H1 (cell line): ENCODE measurements around the gene SIRT5. TPM values are rescaled to one million over a fixed set of nuclear protein-coding genes. Genes with fewer than 3 reads are reported as not detected.

ENCODE experiments used
- CTCF ChIA-PET: fragments of 300-600 bp; sonication (Branson Sonifier 250); formaldehyde crosslinking; loops from one replicate; lab custom pipeline; 2021; ENCODE audit not compliant: partially characterized antibody; lab: Charles Lee
- POLR2A ChIA-PET: fragments of 300-600 bp; sonication (Branson Sonifier 250); formaldehyde crosslinking; loops from one replicate; lab custom pipeline; 2021; ENCODE audit warnings: inconsistent platforms; ENCODE audit not compliant: partially characterized antibody; lab: Charles Lee
- DNase-seq, 2 experiments: peaks; one replicate each; pipeline versions ENCODE4 v3.0.0 to v3.0.0-alpha.2; 2010 to 2022; ENCODE audit warnings: low spot score in 2 of 2, low read depth in 1 of 2, mixed read lengths in 1 of 2
- FAIRE-seq: peaks from 2 replicates; lab custom pipeline; 2011; peaks lifted over from hg19 to GRCh38; lab: Jason Lieb, UNC
- H2AFZ ChIP-seq: 2 replicates; pipeline ENCODE4 v1.8.1; 2012; ENCODE audit warnings: low read length, inconsistent platforms
- H2AK5ac ChIP-seq: 2 replicates; pipeline ENCODE4 v1.6.1; 2013; ENCODE audit warnings: low read depth, low read length
- H2BK120ac ChIP-seq: replicated peaks from 2 replicates; pipeline ENCODE3; 2013; ENCODE audit warnings: low read depth, low read length, inconsistent platforms
- H2BK12ac ChIP-seq: 2 replicates; pipeline ENCODE4 v1.6.1; 2013; ENCODE audit warnings: low read depth, low read length
- H2BK15ac ChIP-seq: 2 replicates; pipeline ENCODE4 v1.6.1; 2013; ENCODE audit warnings: low read length
- H2BK20ac ChIP-seq: 2 replicates; pipeline ENCODE4 v1.6.1; 2013; ENCODE audit warnings: low read length
- H2BK5ac ChIP-seq: 2 replicates; pipeline ENCODE4 v1.6.1; 2013; ENCODE audit warnings: low read depth, low read length
- H3K14ac ChIP-seq: 2 replicates; pipeline ENCODE4 v1.6.1; 2013; ENCODE audit warnings: inconsistent platforms; ENCODE audit not compliant: insufficient read length
- H3K18ac ChIP-seq: 2 replicates; pipeline ENCODE4 v1.6.1; 2013; ENCODE audit warnings: low read length; ENCODE audit errors: extremely low read depth
- H3K23ac ChIP-seq: 2 replicates; pipeline ENCODE4 v1.6.1; 2013; ENCODE audit warnings: inconsistent platforms; ENCODE audit not compliant: insufficient read length
- H3K23me2 ChIP-seq: 2 replicates; pipeline ENCODE4 v1.6.1; 2013; ENCODE audit warnings: low read depth, low read length
- H3K27ac ChIP-seq: 2 replicates; pipeline ENCODE4 v1.6.1; 2011; ENCODE audit warnings: low read depth, low read length, inconsistent platforms
- H3K27me3 ChIP-seq, 4 experiments: replicated peaks in 1 of 4; 1 replicate in 1 of 4; 2 replicates in 3 of 4; pipeline versions ENCODE4 v1.6.1 to v1.8.1; 2011 to 2013; ENCODE audit warnings: low read length in 3 of 4, mild to moderate bottlenecking in 3 of 4, inconsistent platforms in 2 of 4, mixed read lengths in 2 of 4, moderate library complexity in 1 of 4; ENCODE audit not compliant: control insufficient read depth in 3 of 4, insufficient read depth in 3 of 4; ENCODE audit errors: extremely low read depth in 1 of 4
- H3K36me3 ChIP-seq, 4 experiments: 2 replicates each; pipeline versions ENCODE4 v1.6.1 to v1.8.1; 2011 to 2013; ENCODE audit warnings: mild to moderate bottlenecking in 4 of 4, low read length in 3 of 4, moderate library complexity in 2 of 4, control low read depth in 1 of 4, inconsistent platforms in 1 of 4; ENCODE audit not compliant: insufficient read depth in 4 of 4, control insufficient read depth in 2 of 4
- H3K4ac ChIP-seq: replicated peaks from 2 replicates; pipeline ENCODE3; 2013; ENCODE audit warnings: low read length, low read depth, mixed read lengths, inconsistent platforms; ENCODE audit not compliant: insufficient read length
- H3K4me1 ChIP-seq, 4 experiments: replicated peaks in 1 of 4; 1 replicate in 1 of 4; 2 replicates in 3 of 4; pipeline versions ENCODE4 v1.6.1 to v1.8.1; 2011 to 2013; ENCODE audit warnings: low read length in 3 of 4, inconsistent platforms in 2 of 4, mixed read lengths in 1 of 4; ENCODE audit not compliant: insufficient read depth in 4 of 4, control insufficient read depth in 3 of 4
- H3K4me2 ChIP-seq, 2 experiments: 2 replicates each; pipeline versions ENCODE4 v1.6.1 to v1.8.1; 2011 to 2013; ENCODE audit warnings: low read depth in 2 of 2, low read length in 2 of 2, control low read depth in 1 of 2, inconsistent platforms in 1 of 2, mild to moderate bottlenecking in 1 of 2; ENCODE audit not compliant: insufficient read depth in 1 of 2
- H3K4me3 ChIP-seq, 4 experiments: fragments of 200-600, 300-600 bp in 1 of 4; sonication (generic), shearing (Covaris generic), sonication (Bioruptor Twin) in 1 of 4; 2 replicates each; pipeline versions ENCODE4 v1.5.1 to v1.8.1; 2011 to 2016; ENCODE audit warnings: low read length in 4 of 4, low read depth in 3 of 4, control low read depth in 2 of 4, inconsistent platforms in 2 of 4, mild to moderate bottlenecking in 2 of 4, mixed read lengths in 1 of 4, moderate library complexity in 1 of 4; ENCODE audit not compliant: insufficient read depth in 2 of 4; ENCODE audit errors: extremely low read depth in 1 of 4
- H3K56ac ChIP-seq: replicated peaks from 2 replicates; pipeline ENCODE3; 2013; ENCODE audit warnings: low read depth, mild to moderate bottlenecking, mixed read lengths, low read length, inconsistent platforms; ENCODE audit not compliant: insufficient read length
- H3K79me1 ChIP-seq: 2 replicates; pipeline ENCODE4 v1.6.1; 2013; ENCODE audit warnings: low read depth, low read length, control low read depth
- H3K79me2 ChIP-seq, 2 experiments: 2 replicates each; pipeline versions ENCODE4 v1.6.1 to v1.8.1; 2012 to 2013; ENCODE audit warnings: low read length in 2 of 2, mild to moderate bottlenecking in 2 of 2, inconsistent platforms in 1 of 2; ENCODE audit not compliant: insufficient read depth in 2 of 2, control insufficient read depth in 1 of 2
- H3K9ac ChIP-seq, 4 experiments: replicated peaks in 1 of 4; 1 replicate in 1 of 4; 2 replicates in 3 of 4; pipeline versions ENCODE4 v1.6.1 to v1.8.1; 2011 to 2013; ENCODE audit warnings: low read depth in 3 of 4, low read length in 3 of 4, control low read depth in 2 of 4, mild to moderate bottlenecking in 2 of 4, moderate library complexity in 2 of 4, inconsistent platforms in 1 of 4; ENCODE audit errors: extremely low read depth in 1 of 4
- H3K9me3 ChIP-seq, 2 experiments: 2 replicates each; pipeline versions ENCODE4 v1.6.1 to v1.8.1; 2012 to 2013; ENCODE audit warnings: mild to moderate bottlenecking in 2 of 2, moderate library complexity in 2 of 2, control low read depth in 1 of 2, inconsistent platforms in 1 of 2, low read depth in 1 of 2, low read length in 1 of 2, mixed read lengths in 1 of 2; ENCODE audit not compliant: insufficient read depth in 2 of 2
- H4K20me1 ChIP-seq, 2 experiments: replicated peaks in 1 of 2; 2 replicates each; pipeline versions ENCODE3 to v1.8.1; 2011 to 2013; ENCODE audit warnings: inconsistent platforms in 2 of 2, low read length in 2 of 2, mild to moderate bottlenecking in 1 of 2; ENCODE audit not compliant: insufficient read depth in 2 of 2, control insufficient read depth in 1 of 2
- H4K5ac ChIP-seq: 2 replicates; pipeline ENCODE4 v1.6.1; 2013; ENCODE audit warnings: low read length, low read depth, mixed read lengths, inconsistent platforms; ENCODE audit not compliant: insufficient read length
- H4K8ac ChIP-seq: 2 replicates; pipeline ENCODE4 v1.8.0; 2013; ENCODE audit warnings: mild to moderate bottlenecking, moderate library complexity, low read length, inconsistent platforms; ENCODE audit not compliant: insufficient read depth; ENCODE audit errors: extremely low read depth
- H4K91ac ChIP-seq: replicated peaks from 2 replicates; pipeline ENCODE3; 2013; ENCODE audit warnings: low read length, mixed read lengths, inconsistent platforms; ENCODE audit not compliant: insufficient read length
- CTCF ChIP-seq, 3 experiments: IDR thresholded peaks; 1 replicate in 2 of 3; 2 replicates in 1 of 3; pipeline versions ENCODE4 v1.5.1 to v1.6.1; 2011; ENCODE audit warnings: low read length in 3 of 3, mild to moderate bottlenecking in 3 of 3, inconsistent platforms in 2 of 3, low read depth in 1 of 3, moderate library complexity in 1 of 3; ENCODE audit not compliant: insufficient read depth in 1 of 3; ENCODE audit errors: control extremely low read depth in 1 of 3
- RBBP5 ChIP-seq: IDR thresholded peaks from 2 replicates; pipeline ENCODE4 v1.7.1; 2012; ENCODE audit warnings: low read depth, mild to moderate bottlenecking, inconsistent platforms, low read length, moderate library complexity, borderline replicate concordance
- TEAD4 ChIP-seq: IDR thresholded peaks from 2 replicates; pipeline ENCODE4 v1.6.1; 2012; ENCODE audit warnings: low read depth, low read length, inconsistent platforms, mixed read lengths
- WGBS, 2 experiments: shearing (Covaris generic) in 1 of 2; methylation state at CpG; one replicate each; pipeline versions ENCODE4 v1.1.6 to v1.1.7; 2013 to 2015; ENCODE audit warnings: low lambda C conversion rate in 2 of 2, mixed read lengths in 2 of 2, inconsistent platforms in 1 of 2, low coverage in 1 of 2, missing lambda C conversion rate in 1 of 2; ENCODE audit not compliant: insufficient replicate concordance in 2 of 2, insufficient coverage in 1 of 2, insufficient read length in 1 of 2; ENCODE audit errors: extremely low coverage in 1 of 2, missing lambda C conversion rate in 1 of 2; 5-methylcytosine and 5-hydroxymethylcytosine counted together
- polyA plus RNA-seq, 7 experiments: library from polyadenylated mRNA; depleted of rRNA in 3 of 7; stranded (reverse) in 5 of 7; unstranded in 2 of 7; fragments of >200 nt in 5 of 7; fragments of 200-250 nt in 2 of 7; gene quantifications; 1 replicate in 5 of 7; 2 replicates in 1 of 7; 4 replicates in 1 of 7; pipeline versions ENCODE4 v1.2.1 to v1.2.3, GENCODE V29; 2011 to 2013; ENCODE audit warnings: missing spikeins in 2 of 7, mixed read lengths in 2 of 7
- total RNA-seq: library from RNA; stranded (reverse); fragmentation: NEBNext Ultra II Directional; extraction: Animal tissue kit (Norgen Biotek cat#: 25700); gene quantifications from 2 replicates; pipeline ENCODE4 v1.2.1, GENCODE V29; 2021
- TF ChIP-seq, protein P1 (sequence below): IDR thresholded peaks from 2 replicates; pipeline ENCODE4 v1.6.1; 2012; ENCODE audit warnings: low read length, inconsistent platforms

The SIRT5 gene
- total and polyA plus RNA-seq, 2 of the 8 experiments (the other 6 are each of a cell fraction or from before 2014, with no cell fraction given) = 7.4 to 14.7 TPM

DNA sequence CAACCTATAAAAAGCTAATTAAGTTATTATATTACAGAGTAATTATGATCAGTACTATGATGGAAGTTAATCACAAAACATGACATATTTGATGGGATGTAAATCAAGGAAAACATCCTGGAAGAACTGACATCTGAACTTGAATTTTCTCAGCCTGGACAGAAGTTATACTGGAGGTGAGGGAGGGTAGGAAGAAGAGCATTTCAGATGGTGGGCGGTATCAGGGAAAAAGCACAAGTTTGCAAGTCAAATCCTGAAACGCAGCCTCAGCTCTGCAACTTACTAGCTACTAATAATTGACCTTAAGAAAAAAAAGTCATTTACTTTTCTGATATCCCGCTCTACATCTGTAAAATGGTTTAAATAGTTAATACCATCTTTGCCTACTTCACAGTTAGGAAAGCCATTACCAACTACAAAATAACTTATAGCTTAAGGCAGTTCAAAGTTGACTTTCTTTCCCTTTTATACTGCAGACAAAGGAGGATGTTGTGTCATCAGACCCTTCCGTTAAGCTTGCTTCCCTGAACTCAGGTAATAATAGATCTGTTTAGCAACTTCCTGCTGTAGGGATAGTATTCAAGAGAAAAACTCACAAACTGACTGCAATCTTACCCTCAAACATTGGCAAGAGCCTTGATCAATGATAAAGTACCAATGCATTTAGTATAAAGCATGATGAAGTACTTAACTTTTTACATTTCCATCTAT, 61.7 kb downstream of the SIRT5 start:
- H4K91ac ChIP-seq = no peak overlapping the region
- DNase-seq (no peak), FAIRE-seq (peak; percentile 79)
- no peaks in the 10 kb centered on the region for H3K9me3 ChIP-seq
- H3K79me1 ChIP-seq = no peaks in the 10 kb centered on the region
- no peak overlapping the region for H4K8ac ChIP-seq
- peak overlapping the region in 1 of 2 experiments; percentile 45; a peak in 2 of 4 replicates for H3K4me2 ChIP-seq
- no peak overlapping the region for H3K4me3 ChIP-seq
- H3K79me2 ChIP-seq = no peaks in the 10 kb centered on the region
- H2BK20ac ChIP-seq = no peak overlapping the region
- H3K18ac ChIP-seq = no peak overlapping the region
- H3K14ac ChIP-seq = no peak overlapping the region
- peaks cover 2 to 31% (median 10%) of the 10 kb centered on the region in 4 experiments; a peak in 5 of 8 replicates for H3K36me3 ChIP-seq
- no peak overlapping the region for H2AK5ac ChIP-seq
- H3K23ac ChIP-seq = no peak overlapping the region
- H3K27ac ChIP-seq = 0 out of 2 replicates have a peak overlapping the region, but pooled peaks have one; percentile 18
- ChIA-PET POLR2A (interaction anchor here (1.0 to 1.5 kb wide), 2 partner anchors 21 to 308 kb away, joined by 4 read pairs; partner anchors contain the start of genes NOL7 and TBC1D7), CTCF (interaction anchor here (0.6 to 1.0 kb wide), 3 partner anchors 20 to 98 kb away, joined by 3 to 4 read pairs (median 3); partner anchors contain the start of gene NOL7)
- H2AFZ ChIP-seq = no peak overlapping the region
- H3K23me2 ChIP-seq = no peaks in the 10 kb centered on the region
- H2BK12ac ChIP-seq = no peak overlapping the region
- WGBS, 2 experiments = 40% methylated on average over 4 of the region's 4 CpGs; no CpG with 5 or more reads in 1 of the 2 experiments
- H4K5ac ChIP-seq = peak overlapping the region; percentile 51
- H2BK15ac ChIP-seq = no peak overlapping the region
- H2BK5ac ChIP-seq = no peak overlapping the region
- H4K20me1 ChIP-seq = no peaks in the 10 kb centered on the region
- no peak overlapping the region for H3K56ac ChIP-seq
- no peak overlapping the region for H3K9ac ChIP-seq
- peaks cover 0 to 12% (median 2%) of the 10 kb centered on the region in 4 experiments; a peak in 2 of 7 replicates for H3K4me1 ChIP-seq
- H3K4ac ChIP-seq = no peak overlapping the region
- no peak overlapping the region for H2BK120ac ChIP-seq
- no peaks in the 10 kb centered on the region for H3K27me3 ChIP-seq
- TF ChIP-seq, protein P1, sequence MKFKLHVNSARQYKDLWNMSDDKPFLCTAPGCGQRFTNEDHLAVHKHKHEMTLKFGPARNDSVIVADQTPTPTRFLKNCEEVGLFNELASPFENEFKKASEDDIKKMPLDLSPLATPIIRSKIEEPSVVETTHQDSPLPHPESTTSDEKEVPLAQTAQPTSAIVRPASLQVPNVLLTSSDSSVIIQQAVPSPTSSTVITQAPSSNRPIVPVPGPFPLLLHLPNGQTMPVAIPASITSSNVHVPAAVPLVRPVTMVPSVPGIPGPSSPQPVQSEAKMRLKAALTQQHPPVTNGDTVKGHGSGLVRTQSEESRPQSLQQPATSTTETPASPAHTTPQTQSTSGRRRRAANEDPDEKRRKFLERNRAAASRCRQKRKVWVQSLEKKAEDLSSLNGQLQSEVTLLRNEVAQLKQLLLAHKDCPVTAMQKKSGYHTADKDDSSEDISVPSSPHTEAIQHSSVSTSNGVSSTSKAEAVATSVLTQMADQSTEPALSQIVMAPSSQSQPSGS = no peak
- TF ChIP-seq RBBP5 (no peak), CTCF (IDR thresholded peaks at IDR 0.05; ENCODE audit: control extremely low read depth in 1 of 3, insufficient read depth in 1 of 3, low read depth in 1 of 3, low read length in 3 of 3) (no peak), TEAD4 (no peak)
